AG20443 (cell line): ENCODE results near the gene LRRC3C.

Experiments
- DNase-seq: peaks from one replicate; pipeline ENCODE4 v3.0.0; 2012; ENCODE audit warnings: low spot score, mixed read lengths

LRRC3C gene

DNA sequence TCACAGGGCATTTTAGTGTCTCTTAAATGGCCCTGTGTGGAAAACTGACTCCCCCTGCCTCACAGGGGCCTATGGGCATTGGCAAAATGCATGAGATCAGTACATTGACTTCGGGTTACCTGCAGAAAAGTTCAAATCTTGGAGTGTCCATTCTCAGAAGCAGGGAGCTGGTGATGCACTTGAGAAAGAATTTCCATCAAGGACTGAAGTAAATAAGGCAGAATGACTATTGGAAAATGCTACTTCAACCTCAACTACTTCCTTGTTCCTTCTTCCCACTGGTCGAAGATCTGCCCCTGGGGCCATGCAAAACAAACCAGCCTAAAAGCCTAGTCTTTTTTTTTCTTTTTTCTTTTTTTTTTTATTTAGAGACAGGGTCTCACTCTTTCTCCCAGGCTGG is 21.5 kb downstream of the LRRC3C start:
- no peak for DNase-seq

DNA sequence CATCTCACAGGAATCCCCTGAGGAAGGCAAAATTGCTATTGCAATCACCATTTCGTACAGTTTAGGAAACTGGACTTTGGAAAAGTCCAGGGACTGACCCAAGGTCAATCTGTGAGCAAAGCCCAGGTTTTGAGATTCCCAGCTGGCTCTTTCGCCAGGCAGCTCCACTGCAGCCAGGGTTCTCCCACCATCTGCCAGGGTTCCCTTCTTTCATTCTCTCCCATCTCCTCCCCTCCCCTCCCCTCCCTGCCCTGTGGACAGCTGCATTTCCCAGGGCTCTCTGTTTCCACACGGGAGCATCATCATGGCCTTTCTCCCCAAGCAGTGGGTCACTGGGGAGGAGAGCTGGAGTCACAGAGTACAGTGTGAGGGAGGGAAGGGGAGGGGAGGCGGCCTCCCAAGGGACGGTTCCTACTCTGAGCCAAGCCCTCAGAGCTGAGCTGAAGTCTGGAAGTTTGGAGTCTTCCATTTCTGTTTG is 23.4 kb downstream of the LRRC3C start:
- no peak for DNase-seq

DNA sequence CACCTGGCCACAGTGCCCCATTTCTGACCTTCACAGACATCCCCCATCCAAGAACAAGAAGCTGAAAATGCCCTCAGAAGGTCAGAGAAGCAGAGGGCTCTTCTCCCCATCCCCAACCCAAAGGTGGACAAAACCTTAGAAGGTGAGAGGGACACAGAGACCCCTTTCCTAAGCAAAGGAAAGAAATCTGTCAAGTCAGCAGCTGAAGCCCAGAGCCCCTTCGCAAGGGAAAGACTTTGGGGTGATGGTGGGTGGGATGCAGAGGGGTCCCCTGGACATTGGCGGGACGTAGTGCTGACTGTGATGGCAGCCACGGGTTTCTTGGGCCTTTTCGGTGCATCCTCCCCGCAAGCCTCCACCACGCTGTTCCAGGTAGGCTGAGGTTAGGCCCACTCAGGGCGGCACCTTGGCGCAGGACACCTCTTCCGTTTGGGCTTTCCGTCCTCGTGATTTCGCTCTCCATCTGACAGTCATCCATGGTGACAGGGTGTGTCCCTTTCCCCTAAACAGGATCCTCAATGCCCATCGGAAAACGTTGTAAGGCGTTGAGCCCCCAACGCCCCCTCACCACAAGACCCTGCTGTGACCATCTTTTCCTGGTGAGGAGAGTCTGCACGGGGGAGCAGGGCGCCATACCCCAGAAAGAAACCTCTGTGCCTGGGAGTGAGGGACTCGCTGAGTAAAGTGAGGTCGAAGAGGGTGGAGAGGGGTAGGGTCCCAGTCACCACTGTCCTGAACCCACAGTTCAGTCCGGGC is 24.6 kb downstream of the LRRC3C start:
- DNase-seq = no peak

DNA sequence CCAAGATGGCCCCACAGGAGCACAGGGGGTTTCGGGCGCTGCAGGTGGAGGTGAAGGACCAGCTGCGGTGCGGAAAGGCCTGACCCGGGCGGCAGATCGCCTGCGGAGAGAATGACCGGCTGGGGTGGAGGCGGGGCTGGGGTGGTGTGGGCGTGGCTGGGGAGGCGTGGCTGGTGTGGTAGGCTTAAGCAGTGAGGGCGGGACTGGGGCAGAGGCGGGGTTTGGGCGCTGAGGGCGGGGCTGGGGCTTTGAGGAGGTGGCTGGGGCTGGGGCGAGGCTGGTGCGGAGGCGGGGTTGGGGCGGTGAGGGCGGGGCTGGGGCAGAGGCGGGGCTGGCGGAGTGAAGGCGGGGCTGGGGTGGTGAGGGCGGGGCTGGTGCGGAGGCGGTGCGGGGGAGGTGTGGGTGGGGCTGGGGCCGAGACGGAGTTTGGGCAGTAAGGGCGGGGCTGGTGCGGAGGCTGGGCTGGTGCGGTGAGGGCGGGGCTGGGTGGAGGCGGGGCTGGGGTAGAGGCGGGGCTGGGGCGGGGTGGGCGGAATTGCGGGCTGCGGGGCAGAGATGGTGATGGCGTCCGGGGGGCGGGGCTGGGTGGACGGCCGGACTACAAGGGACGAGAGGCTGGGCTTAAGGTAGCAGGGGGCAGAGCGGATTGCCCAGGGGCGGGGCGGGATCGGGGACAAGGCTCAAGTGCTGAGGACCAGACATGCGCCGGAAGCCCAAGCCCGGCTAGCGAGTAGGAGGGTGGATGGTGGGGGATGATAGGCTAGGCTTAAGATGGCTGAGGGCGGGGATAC is 25.3 kb downstream of the LRRC3C start:
- peak; percentile 98 for DNase-seq

DNA sequence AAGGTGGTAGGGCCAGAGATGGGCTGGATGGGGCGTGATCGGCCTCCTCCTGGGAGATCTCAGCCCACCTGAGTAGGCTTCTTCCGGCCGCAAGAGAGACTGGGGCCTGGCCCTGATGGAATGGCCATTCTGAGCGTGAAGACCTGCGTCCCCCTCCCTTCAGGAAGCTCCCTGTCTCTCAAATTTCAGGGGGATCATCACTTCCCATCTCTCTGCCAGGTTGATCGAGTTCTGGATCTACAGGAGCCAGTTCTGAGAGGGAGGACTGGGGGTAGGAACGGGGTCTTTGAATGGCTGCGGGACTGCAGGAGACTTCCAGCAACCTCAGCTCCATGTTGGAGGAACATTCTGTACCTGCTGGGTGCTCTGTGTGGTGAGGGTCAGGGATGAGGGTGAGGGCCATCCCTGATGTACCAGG is 25.9 kb downstream of the LRRC3C start:
- no peak for DNase-seq

DNA sequence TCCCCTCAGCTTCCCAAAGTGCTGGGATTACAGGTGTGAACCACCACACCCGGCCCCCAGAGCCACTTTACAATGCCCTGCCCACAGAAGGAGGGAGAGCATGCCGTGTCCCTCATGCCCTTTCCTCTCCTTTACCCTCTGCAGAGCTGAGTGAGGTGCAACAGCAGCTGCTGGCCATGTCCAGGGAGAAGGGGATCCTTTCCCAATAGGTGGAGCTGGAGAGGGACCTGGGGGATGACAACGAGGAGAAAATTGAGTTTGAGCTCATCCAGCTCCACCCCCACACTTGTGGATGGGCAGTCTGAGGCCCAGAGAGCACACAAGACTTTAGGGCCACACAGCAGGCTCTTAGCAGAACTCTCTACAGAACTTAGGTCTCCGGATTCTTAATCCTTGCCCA is 27.3 kb downstream of the LRRC3C start:
- no peak for DNase-seq

DNA sequence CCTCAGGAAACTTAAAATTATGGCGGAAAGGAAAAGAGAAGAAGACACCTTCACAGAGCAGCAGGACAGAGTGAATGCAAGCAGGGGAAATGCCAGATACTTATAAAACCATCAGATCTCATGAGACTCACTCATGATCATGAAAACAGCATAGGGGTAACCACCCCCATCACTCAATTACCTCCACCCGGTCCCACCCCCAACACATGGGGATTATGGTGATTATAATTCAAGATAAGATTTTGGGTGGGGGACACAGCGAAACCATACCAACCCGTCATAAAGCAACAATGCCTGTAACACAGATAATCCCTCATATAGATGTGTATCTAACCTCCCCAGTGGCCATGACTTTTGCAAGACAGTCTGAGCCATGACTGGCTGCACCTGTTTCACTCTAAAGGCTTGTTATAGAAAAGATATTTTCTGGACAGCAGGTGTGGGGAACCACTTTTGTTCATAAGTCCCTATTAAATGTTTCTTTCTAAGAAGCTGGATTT is 28.2 kb downstream of the LRRC3C start:
- DNase-seq = no peak

DNA sequence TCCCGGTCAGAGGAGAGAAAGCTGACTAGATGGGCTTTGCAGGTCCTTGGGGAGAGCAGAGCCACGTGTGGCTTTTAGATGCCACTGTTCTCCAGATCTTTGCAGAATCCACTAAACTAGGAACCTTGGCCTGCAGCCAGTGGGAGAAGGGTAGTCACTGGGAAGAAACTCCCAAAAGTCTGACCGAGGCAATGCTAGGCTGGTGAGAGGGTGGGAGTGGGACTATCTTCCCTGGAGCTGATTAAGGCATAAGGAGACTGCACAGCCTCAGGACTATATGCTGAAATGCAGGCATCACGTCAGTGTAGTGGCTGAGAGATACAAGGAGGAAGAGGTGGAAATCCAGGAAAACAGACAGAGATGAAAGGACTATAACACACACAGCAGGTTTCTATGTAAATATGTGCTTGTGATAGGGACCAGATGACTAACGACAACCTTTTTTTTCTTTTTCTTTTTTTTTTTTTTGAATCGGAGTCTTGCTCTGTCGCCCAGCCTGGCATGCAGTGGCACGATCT is 33.1 kb downstream of the LRRC3C start:
- no peak for DNase-seq

DNA sequence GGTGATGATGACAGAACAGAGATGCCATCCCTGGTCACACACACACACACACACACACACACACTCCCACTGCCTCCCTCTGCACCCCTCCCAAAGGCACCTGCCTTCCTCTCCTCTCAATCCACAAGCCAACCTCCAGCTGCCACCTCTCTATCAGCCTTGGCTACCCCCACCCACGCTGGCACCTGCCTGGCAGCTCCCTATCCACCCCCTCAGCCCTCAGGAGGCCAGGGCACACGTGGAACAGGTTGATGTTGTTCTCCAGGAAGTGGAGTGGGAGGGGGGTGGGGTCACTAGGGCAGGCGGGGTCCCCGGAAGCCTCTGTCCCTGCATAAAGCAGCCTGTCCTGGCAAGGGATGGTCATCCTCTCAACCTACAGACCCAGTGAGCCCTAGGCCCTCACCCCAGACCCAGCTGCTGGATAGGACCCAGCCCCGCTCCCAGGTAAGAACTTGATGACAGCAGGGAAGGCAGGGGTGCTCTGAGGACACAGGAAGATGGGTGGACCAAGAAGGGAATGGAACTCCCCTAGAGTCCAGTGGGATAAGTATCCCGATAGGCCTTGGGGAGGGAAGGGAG is 35.2 kb downstream of the LRRC3C start, which contains the start of gene GSDMA:
GSDMA (plus strand) TSS at position 363 of the 579 bp plus-strand sequence. CDS start 2,684 bp downstream, outside the sequence.
- no peak for DNase-seq

DNA sequence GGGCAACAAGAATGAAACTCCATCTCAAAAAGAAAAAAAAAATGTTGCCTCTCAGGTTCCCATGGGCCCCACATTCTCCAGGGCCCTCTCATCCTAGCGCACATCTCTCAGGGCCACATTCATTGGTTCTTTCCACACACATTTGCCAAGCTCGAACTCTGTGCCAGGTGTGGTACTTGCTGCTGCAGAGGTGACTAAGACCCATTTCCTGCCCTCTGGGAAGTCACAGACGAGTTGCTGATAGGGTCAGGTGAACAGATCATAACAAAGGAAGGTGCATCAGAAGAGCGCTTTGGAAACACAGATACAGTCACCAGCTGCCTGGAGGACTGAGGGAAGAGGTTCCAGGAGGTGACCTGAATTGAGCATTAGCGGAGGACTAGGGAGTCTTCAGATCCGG is 36.3 kb downstream of the LRRC3C start:
- no peak for DNase-seq

DNA sequence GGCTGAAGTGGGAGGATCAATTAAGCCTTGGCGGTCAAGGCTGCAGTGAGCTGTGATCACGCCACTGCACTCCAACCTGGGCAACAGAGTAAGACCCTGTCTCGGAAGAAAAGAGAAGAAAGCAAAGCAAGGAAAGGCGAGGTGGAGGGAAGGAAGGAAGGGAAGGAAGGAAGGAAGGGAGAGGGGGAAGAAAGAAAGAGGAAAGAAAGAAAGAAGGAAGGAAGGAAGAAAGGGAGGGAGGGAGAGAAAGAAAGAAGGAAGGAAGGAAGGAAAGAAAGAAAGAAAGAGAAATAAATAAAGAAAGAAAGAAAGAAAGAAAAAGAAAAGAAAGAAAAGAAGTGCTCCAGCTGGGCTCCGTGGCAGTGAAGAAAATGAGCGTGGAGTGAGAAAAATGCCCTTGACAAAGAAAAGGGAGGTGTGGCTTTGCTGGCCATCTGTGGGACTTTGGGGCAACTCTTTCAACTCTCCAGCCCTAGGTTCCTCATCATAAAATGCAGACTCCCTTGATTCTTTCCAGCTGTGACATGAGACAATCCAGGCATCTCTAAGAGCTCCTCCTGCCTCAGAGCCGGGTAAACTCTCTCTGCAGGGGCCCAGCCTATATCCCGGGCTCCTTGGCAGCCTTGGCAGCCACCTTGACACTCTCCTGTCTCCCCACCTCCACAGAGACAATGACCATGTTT is 37.6 kb downstream of the LRRC3C start:
- no peak for DNase-seq

DNA sequence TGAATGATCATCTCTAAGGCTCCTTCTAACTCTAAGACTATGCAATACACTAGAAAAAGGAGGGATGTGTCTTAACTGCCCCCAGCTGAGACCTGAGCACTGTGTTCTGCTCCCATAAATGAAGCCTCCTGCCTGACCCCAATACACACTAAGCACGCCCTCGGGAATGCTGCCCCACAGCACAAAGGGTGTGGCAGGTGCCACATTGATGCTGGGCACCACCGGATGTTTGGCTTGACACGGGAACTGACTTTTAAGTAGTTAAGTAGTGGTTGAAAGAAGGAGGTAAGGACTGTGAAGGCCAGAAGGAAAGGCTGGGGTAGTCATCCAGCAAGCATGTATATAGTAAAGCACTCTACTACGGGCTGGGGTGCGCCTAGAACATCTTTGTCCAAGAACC is 39.2 kb downstream of the LRRC3C start:
- no peak for DNase-seq

DNA sequence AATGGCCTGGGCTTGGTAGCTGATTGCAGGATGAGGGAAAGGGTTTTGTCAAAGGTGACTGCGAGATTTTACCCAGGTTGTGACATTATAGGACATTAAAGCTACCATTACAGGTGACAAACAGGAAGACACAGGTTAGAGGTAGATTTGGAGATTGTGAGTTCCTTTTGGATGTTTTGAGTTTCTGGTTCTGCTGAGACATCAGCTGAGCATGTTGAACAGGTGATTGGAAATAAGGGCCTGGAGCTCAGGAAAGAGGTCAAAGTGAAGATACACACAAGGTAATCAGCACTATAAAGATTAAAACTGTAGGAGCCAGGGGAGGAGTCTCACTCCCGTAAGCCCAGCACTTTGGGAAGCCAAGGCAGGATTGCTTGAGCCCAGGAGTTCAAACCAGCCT is 41.2 kb downstream of the LRRC3C start:
- no peak for DNase-seq

DNA sequence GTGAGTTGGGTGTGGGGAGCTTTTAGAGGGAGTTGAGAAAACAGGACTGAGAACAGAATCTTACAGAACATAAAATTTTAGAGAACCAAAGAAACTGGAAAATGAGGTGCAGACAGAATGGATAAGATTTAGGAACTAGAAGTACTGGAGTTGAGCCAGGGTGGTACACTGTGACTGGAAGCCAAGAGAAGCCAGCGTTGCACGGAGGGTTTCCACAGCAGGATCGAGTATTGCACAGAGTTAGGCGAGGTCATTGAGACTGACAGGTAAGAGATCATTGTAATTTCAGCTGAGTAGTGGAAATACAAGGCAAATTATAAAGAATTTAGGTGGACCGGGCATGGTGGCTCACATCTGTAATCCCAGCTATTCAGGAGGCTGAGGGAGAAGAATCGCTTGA is 41.8 kb downstream of the LRRC3C start:
- DNase-seq = no peak

DNA sequence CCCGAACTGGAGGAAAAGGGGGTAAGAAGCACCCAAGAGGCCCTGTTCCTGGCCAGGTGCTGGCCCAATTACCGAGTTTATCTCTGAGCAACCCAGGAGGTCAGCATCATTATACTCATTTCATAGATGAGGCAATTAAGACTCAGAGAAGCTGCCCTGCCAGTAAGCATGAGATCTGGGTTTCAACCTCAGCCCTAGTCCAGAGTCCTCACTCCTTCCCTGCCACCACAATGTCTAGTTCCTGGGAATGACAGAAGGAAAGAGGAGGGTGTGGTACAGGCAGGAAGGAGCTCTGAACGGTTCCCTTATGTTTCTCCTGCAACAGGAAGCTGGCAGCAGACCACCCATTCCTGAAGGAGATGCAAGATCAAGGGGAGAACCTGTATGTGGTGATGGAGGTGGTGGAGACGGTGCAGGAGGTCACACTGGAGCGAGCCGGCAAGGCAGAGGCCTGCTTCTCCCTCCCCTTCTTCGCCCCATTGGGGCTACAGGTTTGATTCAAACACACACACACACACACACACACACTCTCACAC is 42.7 kb downstream of the LRRC3C start:
- no peak for DNase-seq

DNA sequence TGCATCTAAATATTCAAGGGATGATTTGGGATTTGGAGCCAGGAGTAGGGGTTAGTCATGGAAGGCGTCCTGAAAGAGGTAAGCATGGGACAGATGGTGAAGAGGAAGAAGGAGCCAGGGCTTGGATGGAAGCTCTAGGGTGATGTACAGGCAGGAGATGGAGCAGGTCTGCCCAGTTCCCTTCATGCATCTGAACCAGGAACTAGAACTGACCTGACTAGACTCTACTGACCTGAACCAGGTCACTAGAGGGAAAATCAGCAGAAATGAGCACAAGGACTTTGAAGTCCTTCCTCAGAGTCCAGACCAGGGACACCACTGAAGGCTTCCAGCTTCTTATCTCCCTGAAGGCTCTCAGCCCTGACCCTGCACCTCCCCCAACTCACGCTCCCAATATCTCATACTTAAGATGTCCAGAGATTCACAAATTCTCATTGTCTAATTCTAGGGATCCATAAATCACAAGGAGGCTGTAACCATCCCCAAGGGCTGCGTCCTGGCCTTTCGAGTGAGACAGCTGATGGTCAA is 43.6 kb downstream of the LRRC3C start:
- DNase-seq = no peak

DNA sequence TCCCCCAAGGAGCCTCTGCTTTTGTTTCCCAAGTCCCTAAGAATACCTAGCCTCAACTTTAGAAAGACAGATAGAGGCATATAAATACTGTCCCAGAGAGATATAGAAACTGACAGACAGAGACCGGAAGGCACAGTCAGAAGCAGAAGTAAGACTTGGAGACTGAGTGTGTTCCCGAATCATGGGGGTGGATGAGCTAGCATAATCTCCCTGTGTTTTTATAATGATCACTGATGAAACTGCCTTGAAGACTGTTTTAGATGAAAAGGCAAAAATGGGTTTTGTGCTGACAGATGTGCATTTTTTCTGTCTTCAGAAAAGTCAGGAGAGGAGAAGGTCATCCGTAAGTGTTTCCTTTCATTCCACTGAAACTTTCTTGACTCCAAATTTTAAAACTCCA is 44.7 kb downstream of the LRRC3C start:
- DNase-seq = no peak

DNA sequence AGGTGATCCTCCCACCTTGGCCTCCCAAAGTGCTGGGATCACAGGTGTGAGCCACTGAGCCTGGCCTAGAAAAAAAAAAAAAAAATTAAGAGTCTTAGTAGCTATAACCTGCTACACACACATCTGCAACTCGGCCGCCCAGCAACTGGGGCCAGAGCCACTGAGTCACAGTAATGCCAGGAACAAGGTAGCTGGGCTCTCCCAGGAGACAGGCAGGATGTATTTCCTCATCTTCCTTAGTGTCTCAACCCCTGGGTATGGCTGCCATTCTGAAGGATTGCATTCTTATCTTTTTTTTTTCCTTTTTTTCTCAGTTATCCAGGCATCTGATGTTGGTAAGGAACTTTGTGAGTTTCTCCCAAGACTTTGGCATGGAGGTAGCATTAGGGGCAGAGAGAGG is 46.0 kb downstream of the LRRC3C start:
- DNase-seq = peak; percentile 34

DNA sequence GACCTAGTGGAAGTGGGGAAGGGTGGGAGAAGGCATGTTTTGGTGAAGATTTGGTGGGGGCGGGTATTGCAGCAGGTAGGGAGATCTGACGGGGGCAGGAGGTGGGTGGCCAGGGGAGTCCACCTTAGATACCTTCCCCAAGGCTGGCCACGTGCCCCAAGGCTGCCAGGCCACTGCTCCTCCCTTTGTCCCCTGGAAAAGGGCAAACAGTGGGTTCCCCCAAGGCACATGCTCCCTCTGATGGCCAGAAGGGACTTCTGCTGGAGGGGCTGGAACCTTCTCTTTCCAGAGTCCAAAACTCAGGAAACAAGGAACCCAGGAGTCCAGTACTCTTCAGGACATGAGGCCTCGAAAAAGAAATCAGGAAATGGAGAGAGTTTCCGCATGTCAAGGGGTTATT is 46.9 kb downstream of the LRRC3C start:
- DNase-seq = no peak

DNA sequence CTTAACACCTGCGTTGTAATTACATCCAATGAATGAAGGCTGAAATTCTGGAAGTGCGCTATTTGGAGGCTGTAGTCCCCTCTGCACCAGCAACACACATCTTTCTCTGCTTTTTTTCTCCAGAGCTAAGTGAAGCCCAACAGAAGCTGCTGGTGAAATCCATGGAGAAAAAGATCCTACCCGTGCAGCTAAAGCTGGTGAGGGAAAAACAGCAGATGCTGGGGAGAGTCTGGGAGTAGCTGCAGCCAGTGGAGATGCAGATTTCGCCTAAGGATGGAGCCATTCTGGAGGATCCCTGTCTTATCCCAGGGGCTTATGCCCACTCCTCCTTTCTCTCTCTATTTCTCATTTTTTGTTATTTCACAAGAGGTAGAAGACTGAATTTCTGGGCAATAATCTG is 48.3 kb downstream of the LRRC3C start:
- no peak for DNase-seq

DNA sequence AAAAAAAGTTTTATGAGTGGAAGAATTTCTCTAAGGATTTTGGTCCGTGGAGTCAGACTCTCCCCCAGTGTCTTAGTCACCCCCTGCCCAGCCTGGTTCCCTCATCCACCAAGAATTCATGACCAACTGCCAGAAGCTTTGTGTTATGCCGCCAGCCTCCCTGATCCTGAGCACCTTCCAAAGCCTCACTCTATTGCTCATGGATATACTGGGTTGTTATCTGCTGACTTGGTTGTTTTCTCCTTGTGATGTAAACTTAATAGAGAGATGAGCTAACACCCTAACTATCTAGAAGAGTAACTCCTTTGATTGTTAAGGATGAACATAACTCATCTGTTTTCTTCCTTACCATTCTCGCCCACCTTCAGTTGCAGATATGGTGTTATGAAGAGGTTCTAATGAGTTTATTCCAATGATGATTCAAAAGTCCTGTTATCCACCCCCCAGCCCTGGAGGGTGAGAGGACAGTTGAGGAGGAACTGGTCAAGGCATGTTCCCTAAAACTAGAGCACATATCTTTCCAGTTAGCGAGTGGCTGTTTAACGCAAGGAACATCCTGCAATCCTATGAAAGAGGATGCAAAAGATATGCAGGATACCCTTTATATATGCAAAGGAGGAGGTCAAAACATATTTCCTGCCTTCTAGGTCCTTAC is 51.6 kb downstream of the LRRC3C start:
- DNase-seq = peak; percentile 79
